ENCODE results near the gene SHB.

Gene SHB

GRCh38 chr9:37880916-37881479 is 188.0 kb downstream of the SHB start:
- DNase-seq, result no peak

- DNase-seq, result no peak
These were observed 192.7 kb downstream of the SHB start for GRCh38 chr9:37876376-37876775.

GRCh38 chr9:37873955-37874354 is 195.1 kb downstream of the SHB start:
- no peak for DNase-seq

GRCh38 chr9:37870799-37871176 is 198.2 kb downstream of the SHB start:
- DNase-seq, result no peak

GRCh38 chr9:37870081-37870798 is 198.8 kb downstream of the SHB start:
- DNase-seq, result no peak

Data from fibroblast of skin of back (primary cell).